Hepatocyte (in vitro differentiated cells): ENCODE data around the gene ANKAR. TPM values are rescaled to one million over a fixed set of nuclear protein-coding genes. Genes with fewer than 3 reads are reported as not detected.

Source experiments
- DNase-seq: peaks from one replicate; pipeline ENCODE4 v3.0.0-alpha.2; 2016; ENCODE audit warnings: low spot score
- H2AFZ ChIP-seq: fragments of 200-600 bp; sonication (generic); 2 replicates; pipeline ENCODE4 v1.6.0; 2016; ENCODE audit warnings: antibody characterized with exemption, mild to moderate bottlenecking
- H3K27ac ChIP-seq: fragments of 200-600 bp; sonication (generic); 2 replicates; pipeline ENCODE4 v1.5.1; 2016; ENCODE audit warnings: mild to moderate bottlenecking
- H3K27me3 ChIP-seq: fragments of 200-600 bp; sonication (generic); 2 replicates; pipeline ENCODE4 v1.6.1; 2016
- H3K36me3 ChIP-seq: fragments of 200-600 bp; sonication (generic); replicated peaks from 2 replicates; pipeline ENCODE4 v1.5.1; 2016; ENCODE audit warnings: low read depth; ENCODE audit not compliant: insufficient read depth
- H3K4me1 ChIP-seq: fragments of 200-600 bp; sonication (generic); 2 replicates; pipeline ENCODE4 v1.5.1; 2016; ENCODE audit warnings: mild to moderate bottlenecking, moderate library complexity; ENCODE audit not compliant: insufficient read depth
- H3K4me2 ChIP-seq: fragments of 200-600 bp; sonication (generic); 2 replicates; pipeline ENCODE4 v1.6.0; 2016
- H3K4me3 ChIP-seq: fragments of 200-600 bp; sonication (generic); 2 replicates; pipeline ENCODE4 v1.5.1; 2016; ENCODE audit warnings: mild to moderate bottlenecking
- H3K79me2 ChIP-seq: fragments of 200-600 bp; sonication (generic); 2 replicates; pipeline ENCODE4 v1.6.0; 2017; ENCODE audit warnings: mild to moderate bottlenecking
- H3K9me2 ChIP-seq: fragments of 200-600 bp; sonication (generic); replicated peaks from 2 replicates; pipeline ENCODE4 v1.6.0; 2017; ENCODE audit warnings: mild to moderate bottlenecking; ENCODE audit not compliant: insufficient read depth
- H3K9me3 ChIP-seq: fragments of 200-600 bp; sonication (generic); 2 replicates; pipeline ENCODE4 v1.5.1; 2016; ENCODE audit warnings: low read depth, mild to moderate bottlenecking
- H4K20me1 ChIP-seq: fragments of 200-600 bp; sonication (generic); 2 replicates; pipeline ENCODE4 v1.6.0; 2016; ENCODE audit warnings: mild to moderate bottlenecking; ENCODE audit not compliant: insufficient read depth, poor library complexity, severe bottlenecking
- EZH2 ChIP-seq: fragments of 200-600 bp; sonication (generic); IDR thresholded peaks from 2 replicates; pipeline ENCODE4 v1.6.1; 2016; ENCODE audit warnings: antibody characterized with exemption, mild to moderate bottlenecking, borderline replicate concordance
- EZH2phosphoT487 ChIP-seq: fragments of 200-600 bp; sonication (generic); IDR thresholded peaks from one replicate; pipeline ENCODE4 v1.6.1; 2018; ENCODE audit warnings: antibody characterized with exemption, mild to moderate bottlenecking, low read depth, moderate library complexity; ENCODE audit not compliant: unreplicated experiment, severe bottlenecking
- WGBS: methylation state at CpG from one replicate; pipeline ENCODE4 v1.1.6; 2016; ENCODE audit warnings: low lambda C conversion rate; ENCODE audit errors: missing lambda C conversion rate; 5-methylcytosine and 5-hydroxymethylcytosine counted together
- polyA plus RNA-seq: library from polyadenylated mRNA; unstranded; fragments of >200 nt; fragmentation: Nextera tagmentation; extraction: Ambion mirVana; gene quantifications from 2 replicates; pipeline ENCODE4 v1.2.1, GENCODE V29; 2016
- total RNA-seq: library from RNA; depleted of rRNA; stranded (reverse); fragments of >200 nt; gene quantifications from 2 replicates; pipeline ENCODE4 v1.2.3, GENCODE V29; 2014
- TF ChIP-seq, protein P1 (sequence below): fragments of 200-600 bp; sonication (generic); IDR thresholded peaks from 2 replicates; pipeline ENCODE4 v1.5.1; 2016; ENCODE audit warnings: antibody characterized with exemption, mild to moderate bottlenecking; ENCODE audit not compliant: poor library complexity

Gene ANKAR
- total RNA-seq, result 3.1 and 4.0 TPM in 2 replicates
- 4.6 and 5.3 TPM in 2 replicates for polyA plus RNA-seq

DNA sequence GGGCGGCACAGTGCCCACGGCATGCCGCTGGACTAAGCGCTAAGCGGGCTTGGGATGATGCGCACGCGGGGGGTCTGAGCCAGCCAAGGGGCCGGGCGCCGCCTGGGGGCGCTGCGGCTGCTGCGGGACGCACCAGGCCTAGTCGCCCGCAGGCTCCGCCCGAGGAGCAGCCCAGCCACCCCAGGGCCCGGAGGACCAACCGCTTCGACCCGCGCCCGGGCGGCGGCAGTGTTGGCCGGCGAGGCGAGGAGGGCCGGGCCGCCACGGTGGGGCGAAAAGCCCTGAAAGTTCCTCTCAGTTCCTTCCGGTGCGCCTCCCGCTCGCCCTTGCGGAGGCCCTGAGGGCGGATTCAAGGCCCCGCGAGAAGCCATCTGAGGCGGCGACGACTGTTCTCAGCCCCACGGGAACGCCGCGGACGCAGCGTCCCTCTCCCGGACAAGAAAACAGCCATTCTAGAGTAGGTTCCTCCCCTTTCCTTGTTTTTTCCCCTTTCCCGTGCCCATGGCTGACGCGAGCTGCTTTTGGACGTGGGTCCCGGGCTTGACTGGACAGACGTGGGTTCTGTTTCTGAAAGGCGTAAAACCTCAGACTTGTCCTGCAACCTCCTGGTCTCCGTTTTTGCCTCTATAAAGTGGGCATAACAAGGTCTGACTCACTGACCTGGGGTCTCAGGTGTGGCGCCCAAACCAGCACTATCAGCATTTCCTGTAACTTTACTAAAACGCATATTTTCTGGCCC lies at the start of gene ANKAR:
Gene ANKAR (plus strand): TSS at position 297 of the 739 bp plus-strand sequence. CDS start 1,821 bp downstream, outside the sequence.
- Histone ChIP-seq H3K27ac (peak within 1 kb of the TSS; percentile 98), H3K79me2 (peaks cover 22% of the 10 kb centered on the region), H4K20me1 (peaks cover 3% of the 10 kb centered on the region), H3K4me1 (peaks cover 5% of the 10 kb centered on the region), H3K36me3 (no peaks in the 10 kb centered on the region), H3K9me2 (no peaks in the 10 kb centered on the region), H3K27me3 (no peaks in the 10 kb centered on the region), H2AFZ (peak within 1 kb of the TSS; percentile 99), H3K4me2 (peak within 1 kb of the TSS; percentile 94), H3K4me3 (peak within 1 kb of the TSS; percentile 86), H3K9me3 (no peaks in the 10 kb centered on the region)
- 4% methylated on average over 58 of the region's 62 CpGs for WGBS
- peak; percentile 95 for DNase-seq
- TF ChIP-seq EZH2, result no peak
- no peak for TF ChIP-seq EZH2phosphoT487
- TF ChIP-seq, protein P1, sequence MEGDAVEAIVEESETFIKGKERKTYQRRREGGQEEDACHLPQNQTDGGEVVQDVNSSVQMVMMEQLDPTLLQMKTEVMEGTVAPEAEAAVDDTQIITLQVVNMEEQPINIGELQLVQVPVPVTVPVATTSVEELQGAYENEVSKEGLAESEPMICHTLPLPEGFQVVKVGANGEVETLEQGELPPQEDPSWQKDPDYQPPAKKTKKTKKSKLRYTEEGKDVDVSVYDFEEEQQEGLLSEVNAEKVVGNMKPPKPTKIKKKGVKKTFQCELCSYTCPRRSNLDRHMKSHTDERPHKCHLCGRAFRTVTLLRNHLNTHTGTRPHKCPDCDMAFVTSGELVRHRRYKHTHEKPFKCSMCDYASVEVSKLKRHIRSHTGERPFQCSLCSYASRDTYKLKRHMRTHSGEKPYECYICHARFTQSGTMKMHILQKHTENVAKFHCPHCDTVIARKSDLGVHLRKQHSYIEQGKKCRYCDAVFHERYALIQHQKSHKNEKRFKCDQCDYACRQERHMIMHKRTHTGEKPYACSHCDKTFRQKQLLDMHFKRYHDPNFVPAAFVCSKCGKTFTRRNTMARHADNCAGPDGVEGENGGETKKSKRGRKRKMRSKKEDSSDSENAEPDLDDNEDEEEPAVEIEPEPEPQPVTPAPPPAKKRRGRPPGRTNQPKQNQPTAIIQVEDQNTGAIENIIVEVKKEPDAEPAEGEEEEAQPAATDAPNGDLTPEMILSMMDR, result peak; percentile 82

- Histone ChIP-seq H3K9me2 (no peaks in the 10 kb centered on the region), H3K36me3 (no peaks in the 10 kb centered on the region), H3K4me2 (no peak overlapping the region), H3K4me3 (no peak overlapping the region), H4K20me1 (no peaks in the 10 kb centered on the region), H3K27ac (no peak overlapping the region), H3K79me2 (no peaks in the 10 kb centered on the region), H3K9me3 (no peaks in the 10 kb centered on the region), H3K4me1 (peaks cover 11% of the 10 kb centered on the region), H3K27me3 (no peaks in the 10 kb centered on the region), H2AFZ (no peak overlapping the region)
- no peak for DNase-seq
- 96% methylated on average over 2 of the region's 2 CpGs for WGBS
- TF ChIP-seq, protein P1, result no peak
- no peak for TF ChIP-seq EZH2phosphoT487
- TF ChIP-seq EZH2, result no peak
Measured at GRCh38 chr2:189625636-189626035, 48.8 kb upstream of the ANKAR start.

GRCh38 chr2:189627789-189628188 lies 46.7 kb upstream of the ANKAR start:
- WGBS, result 90% methylated on average over 1 of the region's 1 CpG
- TF ChIP-seq EZH2 (no peak), EZH2phosphoT487 (no peak)
- TF ChIP-seq, protein P1, result no peak
- Histone ChIP-seq H2AFZ (no peak overlapping the region), H3K27ac (no peak overlapping the region), H3K4me3 (no peak overlapping the region), H4K20me1 (no peaks in the 10 kb centered on the region), H3K36me3 (no peaks in the 10 kb centered on the region), H3K79me2 (no peaks in the 10 kb centered on the region), H3K4me2 (no peak overlapping the region), H3K27me3 (no peaks in the 10 kb centered on the region), H3K4me1 (peaks cover 7% of the 10 kb centered on the region), H3K9me3 (no peaks in the 10 kb centered on the region), H3K9me2 (no peaks in the 10 kb centered on the region)
- no peak for DNase-seq
